Epithelial cell of proximal tubule (primary cell): Measurements from ENCODE around the gene CDKN1A. TPM values are rescaled to one million over a fixed set of nuclear protein-coding genes. Genes with fewer than 3 reads are reported as not detected.

Experiments used
- DNase-seq: peaks from one replicate; pipeline ENCODE4 v3.0.0-alpha.2; 2011; ENCODE audit warnings: low read depth
- H3K4me3 ChIP-seq: 2 replicates; pipeline ENCODE4 v1.5.1; 2011; ENCODE audit warnings: low read depth, mild to moderate bottlenecking, low read length
- total RNA-seq: library from RNA; depleted of rRNA; stranded (reverse); fragments of >200 nt; gene quantifications from 2 replicates; pipeline ENCODE4 v1.2.3, GENCODE V29; 2015
- TF ChIP-seq, protein P1 (sequence below): conservative IDR thresholded peaks from 2 replicates; pipeline ENCODE4 v1.5.1; 2012; ENCODE audit warnings: low read depth, mild to moderate bottlenecking, low read length

Gene CDKN1A
- total RNA-seq, 1 donor from 2014 or later, result 427 TPM

GRCh38 chr6:36715469-36715868, 37.0 kb downstream of the CDKN1A start:
- no peak for DNase-seq
- TF ChIP-seq, protein P1, sequence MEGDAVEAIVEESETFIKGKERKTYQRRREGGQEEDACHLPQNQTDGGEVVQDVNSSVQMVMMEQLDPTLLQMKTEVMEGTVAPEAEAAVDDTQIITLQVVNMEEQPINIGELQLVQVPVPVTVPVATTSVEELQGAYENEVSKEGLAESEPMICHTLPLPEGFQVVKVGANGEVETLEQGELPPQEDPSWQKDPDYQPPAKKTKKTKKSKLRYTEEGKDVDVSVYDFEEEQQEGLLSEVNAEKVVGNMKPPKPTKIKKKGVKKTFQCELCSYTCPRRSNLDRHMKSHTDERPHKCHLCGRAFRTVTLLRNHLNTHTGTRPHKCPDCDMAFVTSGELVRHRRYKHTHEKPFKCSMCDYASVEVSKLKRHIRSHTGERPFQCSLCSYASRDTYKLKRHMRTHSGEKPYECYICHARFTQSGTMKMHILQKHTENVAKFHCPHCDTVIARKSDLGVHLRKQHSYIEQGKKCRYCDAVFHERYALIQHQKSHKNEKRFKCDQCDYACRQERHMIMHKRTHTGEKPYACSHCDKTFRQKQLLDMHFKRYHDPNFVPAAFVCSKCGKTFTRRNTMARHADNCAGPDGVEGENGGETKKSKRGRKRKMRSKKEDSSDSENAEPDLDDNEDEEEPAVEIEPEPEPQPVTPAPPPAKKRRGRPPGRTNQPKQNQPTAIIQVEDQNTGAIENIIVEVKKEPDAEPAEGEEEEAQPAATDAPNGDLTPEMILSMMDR, result no peak
- H3K4me3 ChIP-seq, result no peak overlapping the region

- no peak for DNase-seq
- no peak overlapping the region for H3K4me3 ChIP-seq
- TF ChIP-seq, protein P1, result no peak
Measured at GRCh38 chr6:36716476-36717093, 38.1 kb downstream of the CDKN1A start.

- TF ChIP-seq, protein P1, result no peak
- DNase-seq, result no peak
- H3K4me3 ChIP-seq, result no peak overlapping the region
Measured at GRCh38 chr6:36717231-36717825, 38.8 kb downstream of the CDKN1A start.

DNA sequence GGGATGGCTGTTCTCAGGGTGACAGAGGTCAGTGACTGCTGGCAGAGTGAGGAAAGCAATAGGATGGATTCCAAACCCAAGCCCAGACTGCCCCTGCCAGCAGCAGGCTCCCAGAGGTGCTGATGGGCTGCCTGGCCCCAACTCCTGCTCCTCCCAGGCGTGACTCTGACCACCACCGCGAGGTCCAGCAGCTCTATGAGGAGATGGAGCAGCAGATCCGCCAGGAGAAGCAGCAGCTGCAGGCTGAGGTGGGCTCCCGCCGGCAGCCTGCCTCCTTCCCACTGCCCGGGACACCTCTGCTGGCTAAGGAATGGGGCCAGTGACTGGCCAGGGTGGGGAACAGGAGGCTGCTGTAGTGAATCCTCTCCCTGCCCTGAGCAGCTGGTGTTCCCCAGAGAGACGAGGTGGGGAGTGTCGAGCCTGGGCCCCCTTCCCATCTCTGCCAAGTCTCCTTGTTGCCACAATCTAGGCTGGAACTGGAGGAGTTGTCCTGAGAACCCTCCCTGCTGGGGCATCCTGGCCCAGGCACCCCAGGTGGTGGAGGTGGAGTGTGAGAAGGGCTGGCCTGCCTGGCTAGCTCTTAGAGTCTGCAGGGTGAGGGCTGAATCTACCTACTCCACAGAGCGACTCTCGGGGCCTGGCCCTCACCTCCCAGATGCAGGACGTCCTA, 39.5 kb downstream of the CDKN1A start:
- no peak for DNase-seq
- TF ChIP-seq, protein P1, result no peak
- no peak overlapping the region for H3K4me3 ChIP-seq

DNA sequence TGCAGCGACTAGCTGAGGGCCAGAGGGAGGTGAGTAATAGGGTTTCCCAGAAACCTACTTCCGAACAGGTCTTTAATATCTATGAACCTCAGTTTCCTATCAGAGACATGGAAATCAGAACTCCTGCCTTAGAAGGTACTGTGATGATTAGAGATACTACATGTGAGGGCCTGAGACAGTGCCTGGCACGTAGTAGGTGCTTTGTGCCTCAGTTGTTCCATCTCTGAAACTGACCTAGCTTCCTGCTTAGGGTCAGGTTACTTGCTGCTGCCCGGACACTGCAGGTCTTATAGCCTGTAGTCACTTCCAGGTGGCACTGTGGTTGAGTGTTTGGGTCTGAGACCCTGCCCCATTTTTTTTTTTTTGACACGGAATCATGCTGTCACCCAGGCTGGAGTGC, 40.0 kb downstream of the CDKN1A start:
- TF ChIP-seq, protein P1, result no peak
- no peak for DNase-seq

GRCh38 chr6:36719126-36719525, 40.6 kb downstream of the CDKN1A start:
- TF ChIP-seq, protein P1, result no peak
- no peak for DNase-seq

More for the DNA sequence above, 40.0 kb downstream of the CDKN1A start:
- H3K4me3 ChIP-seq, result no peak overlapping the region

More at GRCh38 chr6:36719126-36719525, 40.6 kb downstream of the CDKN1A start:
- H3K4me3 ChIP-seq, result no peak overlapping the region
